ENCODE results near the gene SLC7A5. TPM values are rescaled to one million over a fixed set of nuclear protein-coding genes. Genes with fewer than 3 reads are reported as not detected.
"Not testable (repeated sequence)": the region's sequence is repeated elsewhere in the genome, so short reads cannot be mapped to it uniquely, and the experiment has no call there.

SLC7A5 gene
- polyA plus RNA-seq, 1 donor, result 10.8 TPM

GRCh38 chr16:87794485-87795078, 74.7 kb downstream of the SLC7A5 start:
- DNase-seq (ENCODE audit: low read depth), result no peak

- DNase-seq (ENCODE audit: low read depth), result no peak
Observed at GRCh38 chr16:87792205-87792565, 77.1 kb downstream of the SLC7A5 start.

GRCh38 chr16:87791295-87792204, 77.8 kb downstream of the SLC7A5 start:
- no peak for DNase-seq (ENCODE audit: low read depth)

GRCh38 chr16:87790292-87791100, 78.8 kb downstream of the SLC7A5 start:
- DNase-seq (ENCODE audit: low read depth), result no peak

GRCh38 chr16:87789437-87790291, 79.6 kb downstream of the SLC7A5 start:
- DNase-seq (ENCODE audit: low read depth), result no peak

GRCh38 chr16:87788730-87789436, 80.4 kb downstream of the SLC7A5 start:
- not testable (repeated sequence) for DNase-seq (ENCODE audit: low read depth)

- DNase-seq (ENCODE audit: low read depth), result not testable (repeated sequence)
Observed at GRCh38 chr16:87787451-87788091, 81.7 kb downstream of the SLC7A5 start.

- DNase-seq (ENCODE audit: low read depth), result no peak
Observed at GRCh38 chr16:87784812-87785211, 84.5 kb downstream of the SLC7A5 start.

GRCh38 chr16:87782033-87782432, 87.3 kb downstream of the SLC7A5 start:
- no peak for DNase-seq (ENCODE audit: low read depth)

GRCh38 chr16:87780385-87780989, 88.8 kb downstream of the SLC7A5 start:
- DNase-seq (ENCODE audit: low read depth), result no peak

Other genes starting within 250 kb of the SLC7A5 start
- gene KLHDC4, start 103.5 kb downstream of the SLC7A5 start, polyA plus RNA-seq (ENCODE audit: insufficient read length), result 26.5 TPM
- gene CA5A, start 67.0 kb upstream of the SLC7A5 start, polyA plus RNA-seq (ENCODE audit: insufficient read length), result 0.11 TPM
- gene BANP, start 81.9 kb upstream of the SLC7A5 start, polyA plus RNA-seq (ENCODE audit: insufficient read length), result 14.0 TPM

Measured in forelimb muscle (tissue), 1 donor.